HepG2 (cell line): ENCODE measurements around the gene HOXC12. TPM values are rescaled to one million over a fixed set of nuclear protein-coding genes. Genes with fewer than 3 reads are reported as not detected.

ENCODE experiments used
- BCL6 ChIP-seq: IDR thresholded peaks from 2 replicates; pipeline ENCODE4 v1.6.1; 2016; ENCODE audit warnings: missing genetic modification reagents, missing compliant biosample characterization
- E2F1 ChIP-seq: sonication (generic); formaldehyde crosslinking; IDR thresholded peaks from 2 replicates; pipeline ENCODE4 v1.5.0; 2020; ENCODE audit warnings: missing genetic modification reagents
- ELF3 ChIP-seq: IDR thresholded peaks from 2 replicates; pipeline ENCODE4 v1.6.1; 2016; ENCODE audit warnings: missing genetic modification reagents, missing compliant biosample characterization
- ERF ChIP-seq: IDR thresholded peaks from 2 replicates; pipeline ENCODE4 v1.6.1; 2018; ENCODE audit warnings: missing biosample characterization, missing genetic modification reagents
- HDAC2 ChIP-seq: sonication (generic); formaldehyde crosslinking; IDR thresholded peaks from 2 replicates; pipeline ENCODE4 v1.4.0; 2020; ENCODE audit warnings: missing genetic modification reagents
- HNF1B ChIP-seq: sonication (generic); formaldehyde crosslinking; IDR thresholded peaks from 2 replicates; pipeline ENCODE4 v1.5.1; 2020; ENCODE audit warnings: mild to moderate bottlenecking, moderate library complexity, missing genetic modification reagents
- HNF4G ChIP-seq, 2 experiments: sonication (generic) in 1 of 2; formaldehyde crosslinking in 1 of 2; IDR thresholded peaks; 2 replicates each; pipeline versions ENCODE4 v1.4.0 to v1.6.1; 2011 to 2020; ENCODE audit warnings: borderline replicate concordance in 2 of 2, low read depth in 2 of 2, mild to moderate bottlenecking in 2 of 2, low read length in 1 of 2, missing genetic modification reagents in 1 of 2, moderate library complexity in 1 of 2
- HNRNPUL1 ChIP-seq: fragments of 200-400 bp; formaldehyde crosslinking; IDR thresholded peaks from 2 replicates; pipeline ENCODE4 v1.6.1; 2017; ENCODE audit warnings: low read depth, mild to moderate bottlenecking, low read length, moderate library complexity
- KDM2A ChIP-seq: sonication (generic); formaldehyde crosslinking; IDR thresholded peaks from 2 replicates; pipeline ENCODE4 v1.4.0; 2020; ENCODE audit warnings: low read depth, missing genetic modification reagents, borderline replicate concordance
- MTF2 ChIP-seq: sonication (generic); formaldehyde crosslinking; IDR thresholded peaks from 2 replicates; pipeline ENCODE4 v1.5.0; 2020; ENCODE audit warnings: missing genetic modification reagents, borderline replicate concordance
- MYC ChIP-seq: sonication (generic); formaldehyde crosslinking; IDR thresholded peaks from 2 replicates; pipeline ENCODE4 v1.9.0; 2021; ENCODE audit warnings: missing genetic modification reagents, borderline replicate concordance
- NFIB ChIP-seq: sonication (generic); formaldehyde crosslinking; IDR thresholded peaks from 2 replicates; pipeline ENCODE4 v1.9.0; 2021; ENCODE audit warnings: missing genetic modification reagents, mild to moderate bottlenecking, borderline replicate concordance
- PITX1 ChIP-seq: sonication (generic); formaldehyde crosslinking; IDR thresholded peaks from 2 replicates; pipeline ENCODE4 v1.5.1; 2020; ENCODE audit warnings: mild to moderate bottlenecking, missing genetic modification reagents
- PRDM15 ChIP-seq: sonication (generic); formaldehyde crosslinking; IDR thresholded peaks from 2 replicates; pipeline ENCODE4 v1.4.0; 2020; ENCODE audit warnings: missing genetic modification reagents
- SALL1 ChIP-seq: sonication (generic); formaldehyde crosslinking; IDR thresholded peaks from 2 replicates; pipeline ENCODE4 v1.8.0; 2022; ENCODE audit warnings: mild to moderate bottlenecking, missing genetic modification reagents
- SPEN ChIP-seq: sonication (generic); formaldehyde crosslinking; IDR thresholded peaks from 2 replicates; pipeline ENCODE4 v1.5.1; 2020; ENCODE audit warnings: low read depth, mild to moderate bottlenecking, missing genetic modification reagents
- TARDBP ChIP-seq: sonication (generic); formaldehyde crosslinking; IDR thresholded peaks from 2 replicates; pipeline ENCODE4 v1.8.0; 2022; ENCODE audit warnings: mild to moderate bottlenecking, missing genetic modification reagents
- WIZ ChIP-seq: sonication (generic); formaldehyde crosslinking; IDR thresholded peaks from 2 replicates; pipeline ENCODE4 v1.5.1; 2020; ENCODE audit warnings: mild to moderate bottlenecking, missing genetic modification reagents
- ZFX ChIP-seq: sonication (generic); formaldehyde crosslinking; IDR thresholded peaks from 2 replicates; pipeline ENCODE4 v1.4.0; 2020; ENCODE audit warnings: mild to moderate bottlenecking, low read depth, missing genetic modification reagents, moderate library complexity
- ZNF331 ChIP-seq: sonication (generic); formaldehyde crosslinking; IDR thresholded peaks from 2 replicates; pipeline ENCODE4 v1.4.0; 2020; ENCODE audit warnings: missing genetic modification reagents
- ZNF768 ChIP-seq: sonication (generic); formaldehyde crosslinking; IDR thresholded peaks from 2 replicates; pipeline ENCODE4 v1.4.0; 2020; ENCODE audit warnings: missing genetic modification reagents
- ZNF788 ChIP-seq: sonication (generic); formaldehyde crosslinking; IDR thresholded peaks from 2 replicates; pipeline ENCODE4 v1.5.0; 2020; ENCODE audit warnings: mild to moderate bottlenecking, missing genetic modification reagents, borderline replicate concordance
- ZSCAN31 ChIP-seq: sonication (generic); formaldehyde crosslinking; IDR thresholded peaks from 2 replicates; pipeline ENCODE4 v1.5.0; 2020; ENCODE audit warnings: low read depth, mild to moderate bottlenecking, missing genetic modification reagents
- polyA plus RNA-seq, 8 experiments: library from polyadenylated mRNA; depleted of rRNA in 3 of 8; stranded (reverse) in 7 of 8; unstranded in 1 of 8; fragments of >200 nt; fragmentation: Illumina TruSeq in 4 of 8; extraction: Trizol in 4 of 8; gene quantifications; 2 replicates each; pipeline versions ENCODE4 v1.2.1 to v1.2.3, GENCODE V29; 2011 to 2016; ENCODE audit warnings: low read depth in 4 of 8, missing spikeins in 1 of 8, mixed read lengths in 1 of 8; ENCODE audit not compliant: insufficient read depth in 1 of 8
- total RNA-seq, 5 experiments: library from RNA; depleted of rRNA; stranded (reverse); fragments of >200 nt; fragmentation: Illumina TruSeq; extraction: Trizol; gene quantifications; 2 replicates each; pipeline ENCODE4 v1.2.3, GENCODE V29; 2016; ENCODE audit warnings: low read depth in 1 of 5

HOXC12 gene
- total and polyA plus RNA-seq, 2 of the 13 experiments (the other 11 are each of a cell fraction or from before 2014, with no cell fraction given): not detected

GRCh38 chr12:53994264-53995001 is 39.7 kb downstream of the HOXC12 start (continued):
- TF ChIP-seq ZNF768 (CRISPR knock-in tag) (0 out of 2 replicates have a peak, but pooled peaks have one; percentile 25), HNF1B (CRISPR knock-in tag) (peak; percentile 29; the same call in 1 of the 2 replicates), HNF4G (IDR thresholded peaks at IDR 0.05; ENCODE audit: borderline replicate concordance, low read depth, low read length) (peak; percentile 70; the same call in 1 of the 2 replicates), HNF4G (CRISPR knock-in tag; IDR thresholded peaks at IDR 0.05; ENCODE audit: borderline replicate concordance, low read depth) (peak; percentile 68; the same call in 1 of the 2 replicates), ELF3 (CRISPR knock-in tag) (0 out of 2 replicates have a peak, but pooled peaks have one; percentile 13), PRDM15 (CRISPR knock-in tag) (peak; percentile 68; the same call in 1 of the 2 replicates), MTF2 (CRISPR knock-in tag) (peak; percentile 80; the same call in 1 of the 2 replicates), ZSCAN31 (CRISPR knock-in tag) (peak; percentile 45; the same call in 1 of the 2 replicates), TARDBP (CRISPR knock-in tag) (no peak), BCL6 (CRISPR knock-in tag) (0 out of 2 replicates have a peak, but pooled peaks have one; percentile 30), SALL1 (peak; percentile 72), SPEN (CRISPR knock-in tag) (no peak), HNRNPUL1 (no peak), ERF (0 out of 2 replicates have a peak, but pooled peaks have one; percentile 19), ZFX (peak; percentile 61), MYC (CRISPR knock-in tag) (peak; percentile 70; the same call in 1 of the 2 replicates), ZNF788 (CRISPR knock-in tag) (peak; percentile 69; the same call in 1 of the 2 replicates), KDM2A (CRISPR knock-in tag) (0 out of 2 replicates have a peak, but pooled peaks have one; percentile 36), HDAC2 (peak; percentile 38; the same call in 1 of the 2 replicates), E2F1 (CRISPR knock-in tag) (peak; percentile 54; the same call in 1 of the 2 replicates), PITX1 (peak; percentile 49; the same call in 1 of the 2 replicates), ZNF331 (CRISPR knock-in tag) (peak; percentile 37; the same call in 1 of the 2 replicates), NFIB (CRISPR knock-in tag) (no peak), WIZ (no peak)
